NCI-H748 (cell line): ENCODE data around the gene RARS1.
"Not testable (repeated sequence)": the region's sequence is repeated elsewhere in the genome, so short reads cannot be mapped to it uniquely, and the experiment has no call there.

Source experiments
- DNase-seq: peaks from one replicate; lab custom pipeline; 2025; ENCODE audit not compliant: unreplicated experiment; lab: John Stamatoyannopoulos, UW

The RARS1 gene

DNA sequence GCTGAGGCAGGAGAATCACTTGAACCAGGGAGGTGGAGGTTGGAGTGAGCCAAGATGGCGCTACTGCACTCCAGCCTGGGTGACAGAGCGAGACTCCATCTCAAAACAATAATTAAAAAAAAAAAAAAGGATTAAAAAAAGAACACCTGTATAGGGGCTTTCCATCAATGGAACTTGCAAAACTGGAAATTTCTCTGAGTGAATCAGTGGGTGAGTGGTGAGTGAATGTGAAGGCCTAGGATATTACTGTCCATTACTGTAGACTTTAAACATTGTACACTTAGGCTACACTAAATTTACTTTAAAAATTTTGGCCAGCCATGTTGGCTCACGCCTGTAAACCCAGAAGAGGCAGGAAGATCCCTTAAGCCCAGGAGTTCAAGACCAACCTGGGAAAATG, 5.7 kb upstream of the RARS1 start:
- DNase-seq = no peak

GRCh38 chr5:168481330-168481788, 4.9 kb upstream of the RARS1 start:
- no peak for DNase-seq

DNA sequence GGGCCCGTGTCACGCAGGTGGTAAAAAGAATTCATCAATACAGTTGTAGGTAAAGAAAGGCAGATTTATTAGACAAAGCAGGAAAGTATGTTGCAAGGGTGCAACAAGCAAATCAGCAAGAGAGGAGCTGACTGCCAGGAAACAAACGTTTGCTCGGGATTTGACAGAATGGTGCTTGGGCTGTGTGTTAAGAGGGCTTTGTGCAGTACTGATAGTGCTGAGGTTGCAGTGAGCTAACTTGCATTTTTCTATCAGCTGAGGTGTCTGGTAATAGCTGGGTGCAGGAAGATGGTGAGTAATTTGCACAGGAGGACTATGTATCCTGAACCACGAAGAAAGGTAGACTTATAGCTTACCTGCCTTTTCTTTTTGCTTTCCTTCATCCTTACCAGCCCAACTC, 3.9 kb upstream of the RARS1 start:
- DNase-seq = no peak

GRCh38 chr5:168489059-168489458, 2.8 kb downstream of the RARS1 start:
- DNase-seq = no peak

DNA sequence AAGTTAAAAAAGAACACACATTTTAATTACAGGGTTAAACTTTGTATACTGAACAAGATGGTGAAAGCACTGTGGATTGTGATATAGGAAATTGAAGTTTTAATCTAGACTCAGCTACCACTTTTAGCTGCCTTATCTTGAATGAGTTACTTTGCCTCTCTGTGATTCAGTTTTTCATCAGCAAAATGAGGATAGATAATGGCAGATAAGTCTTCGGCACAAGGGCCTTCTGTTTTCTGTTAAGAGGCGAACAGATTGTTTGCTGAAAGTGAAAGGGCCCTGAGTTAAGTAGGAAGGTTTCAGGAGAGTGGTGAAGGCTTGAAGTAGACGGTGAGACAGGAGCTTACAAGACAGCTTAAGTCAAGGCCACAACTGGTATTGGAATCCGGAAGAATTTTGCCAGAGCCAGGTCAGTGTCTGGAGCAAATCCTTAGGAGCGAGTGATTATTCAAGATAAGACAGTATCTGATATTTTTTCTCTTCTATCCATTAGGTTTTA, 7.8 kb downstream of the RARS1 start:
- no peak for DNase-seq

DNA sequence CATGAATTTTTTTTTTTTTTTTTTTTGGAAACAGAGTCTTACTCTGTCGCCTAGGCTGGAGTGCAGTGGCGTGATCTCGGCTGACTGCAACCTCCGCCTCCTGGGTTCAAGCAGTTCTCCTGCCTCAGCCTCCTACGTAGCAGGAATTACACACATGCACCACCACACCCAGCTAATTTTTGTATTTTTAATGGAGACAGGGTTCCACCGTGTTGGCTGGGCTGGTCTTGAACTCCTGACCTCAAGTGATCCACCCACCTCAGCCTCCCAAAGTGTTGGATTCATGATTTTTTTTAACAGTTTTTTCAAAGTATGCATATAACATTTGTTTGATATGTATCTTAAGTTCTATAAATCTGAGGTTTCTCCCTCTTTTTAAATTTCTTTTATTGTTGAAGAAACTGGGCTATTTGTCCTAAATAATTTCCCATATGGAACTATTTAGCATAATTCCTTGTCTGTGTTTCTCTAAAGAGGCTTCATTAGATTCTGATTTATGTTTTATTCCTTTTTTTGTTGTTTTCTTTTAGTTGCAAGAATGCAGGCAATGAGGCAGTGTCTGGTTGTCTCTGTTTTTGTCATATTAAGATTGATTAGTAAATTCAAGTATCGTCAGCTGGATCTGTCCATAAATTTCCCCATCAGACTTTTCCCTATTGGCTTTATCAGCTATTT, 16.4 kb downstream of the RARS1 start:
- DNase-seq = no peak

- no peak for DNase-seq
Observed at GRCh38 chr5:168513861-168514428, 27.7 kb downstream of the RARS1 start.

GRCh38 chr5:168525856-168526255, 39.6 kb downstream of the RARS1 start:
- DNase-seq = no peak

DNA sequence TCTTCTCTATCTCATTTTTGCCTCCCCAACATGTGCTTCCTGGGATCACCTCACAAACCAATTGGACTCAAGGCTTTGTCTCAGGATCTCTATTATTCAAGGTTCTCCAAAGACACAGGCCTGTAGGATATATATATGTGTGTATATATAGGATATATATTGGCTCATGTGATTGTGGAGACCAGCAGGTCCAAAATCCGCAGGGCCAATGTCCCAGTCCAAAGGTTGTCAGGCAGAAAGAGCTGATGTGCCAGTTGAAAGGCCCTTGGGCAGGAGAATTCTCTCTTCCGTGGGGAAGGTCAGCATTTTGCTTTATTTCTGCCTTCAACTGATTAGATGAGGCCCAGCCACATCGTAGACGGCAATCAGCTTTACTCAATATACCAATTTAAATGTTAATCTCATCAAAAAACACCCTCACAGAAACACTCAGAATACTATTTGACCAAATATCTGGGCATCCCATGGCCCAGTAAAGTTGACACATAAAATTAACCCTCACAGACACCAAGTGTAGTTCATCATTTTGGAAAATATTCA, 41.6 kb downstream of the RARS1 start:
- DNase-seq = no peak

DNA sequence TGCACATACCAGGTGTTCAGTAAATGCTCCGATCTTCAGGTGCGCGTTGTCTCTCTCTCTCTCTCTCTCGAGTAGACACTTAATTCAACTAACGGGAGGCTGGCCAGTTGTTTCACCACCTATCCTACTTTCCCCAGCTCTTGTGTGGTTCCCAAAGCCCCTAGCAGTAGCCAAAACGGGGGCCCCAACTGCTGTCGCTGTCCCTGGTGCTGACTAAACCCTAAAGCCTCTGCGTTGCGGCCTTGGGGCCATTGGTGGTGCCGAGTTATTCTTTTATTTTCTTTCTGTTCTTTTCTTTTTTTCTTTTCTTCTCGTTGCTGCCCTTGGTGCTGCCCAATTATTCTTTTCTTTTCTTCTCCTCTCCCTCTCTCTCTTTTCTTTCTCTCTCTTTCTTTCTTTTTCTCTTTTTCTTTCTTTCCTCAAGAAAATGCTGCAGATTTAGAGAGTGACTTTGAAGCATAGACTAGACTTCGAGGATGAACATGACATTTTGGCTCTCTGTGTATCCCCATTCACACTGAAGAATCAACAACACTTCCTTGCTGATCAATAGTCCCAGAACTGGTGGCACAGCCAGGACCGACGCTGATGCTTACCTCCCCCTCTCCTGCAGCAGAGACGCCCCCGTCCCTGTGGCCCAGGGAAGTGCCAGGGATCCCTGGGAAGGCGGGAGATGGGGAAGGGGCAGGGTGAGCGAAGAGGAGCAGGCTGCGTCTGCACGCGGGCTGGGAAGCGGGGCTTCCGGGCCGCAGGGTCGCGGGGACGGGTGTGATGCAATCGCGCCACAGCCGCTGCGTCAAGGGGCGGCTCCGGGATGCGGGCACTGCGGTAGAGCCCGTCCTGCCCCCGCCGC, 42.5 kb downstream of the RARS1 start, which contains the start of gene FBLL1:
TSS of gene FBLL1 (plus strand) at position 785 of the 853 bp plus-strand sequence. CDS start 200 bp downstream, outside the sequence.
- DNase-seq = peak; percentile 79

DNA sequence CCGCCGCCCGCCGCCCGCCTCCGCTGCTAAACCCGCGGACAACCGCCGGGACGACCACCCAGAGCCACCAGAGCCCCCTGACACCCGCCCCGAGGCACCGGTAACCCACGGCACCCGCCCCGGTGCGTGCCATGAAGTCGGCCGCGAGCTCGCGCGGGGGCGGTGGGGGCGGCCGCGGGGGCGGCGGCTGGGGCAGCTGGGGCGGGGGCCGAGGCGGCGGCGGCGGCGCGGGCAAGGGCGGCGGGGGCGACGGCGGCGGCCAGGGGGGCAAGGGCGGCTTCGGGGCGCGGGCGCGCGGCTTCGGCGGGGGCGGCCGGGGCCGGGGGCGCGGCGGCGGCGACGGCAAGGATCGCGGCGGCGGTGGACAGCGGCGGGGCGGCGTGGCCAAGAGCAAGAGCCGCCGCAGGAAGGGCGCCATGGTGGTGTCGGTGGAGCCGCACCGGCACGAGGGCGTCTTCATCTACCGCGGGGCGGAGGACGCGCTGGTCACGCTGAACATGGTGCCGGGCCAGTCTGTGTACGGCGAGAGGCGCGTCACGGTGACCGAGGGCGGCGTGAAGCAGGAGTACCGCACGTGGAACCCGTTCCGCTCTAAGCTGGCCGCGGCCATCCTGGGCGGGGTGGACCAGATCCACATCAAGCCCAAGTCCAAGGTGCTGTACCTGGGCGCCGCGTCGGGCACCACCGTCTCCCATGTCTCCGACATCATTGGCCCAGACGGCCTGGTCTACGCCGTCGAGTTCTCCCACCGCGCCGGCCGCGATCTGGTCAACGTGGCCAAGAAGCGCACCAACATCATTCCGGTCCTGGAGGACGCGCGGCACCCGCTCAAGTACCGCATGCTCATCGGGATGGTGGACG, 43.3 kb downstream of the RARS1 start:
- DNase-seq = peak; percentile 52

GRCh38 chr5:168530621-168531150, 44.4 kb downstream of the RARS1 start:
- DNase-seq = no peak

DNA sequence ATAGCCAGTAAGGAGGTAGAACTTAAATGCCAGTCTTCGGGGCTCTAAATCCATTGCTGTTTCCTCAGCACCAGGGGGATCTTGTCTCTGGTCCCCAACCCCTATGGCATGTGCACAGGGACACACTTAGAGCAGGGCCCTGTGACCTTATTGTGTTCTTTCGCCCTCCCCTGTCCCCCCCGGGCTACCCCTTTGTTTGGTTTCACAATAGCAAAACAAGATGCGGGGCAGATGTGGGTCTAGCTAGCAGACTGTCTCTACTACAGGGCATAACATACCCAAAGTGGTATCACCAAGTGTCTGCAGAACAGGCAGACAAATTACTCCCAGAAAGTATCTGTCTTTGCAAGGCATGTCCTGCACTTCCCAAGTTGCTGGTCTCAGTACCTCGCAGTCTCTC, 44.9 kb downstream of the RARS1 start:
- no peak for DNase-seq

- no peak for DNase-seq
Observed at GRCh38 chr5:168531987-168532864, 46.0 kb downstream of the RARS1 start.

GRCh38 chr5:168534351-168534750, 48.1 kb downstream of the RARS1 start:
- DNase-seq = not testable (repeated sequence)

- DNase-seq = no peak
Observed at GRCh38 chr5:168537176-168537575, 50.9 kb downstream of the RARS1 start.

DNA sequence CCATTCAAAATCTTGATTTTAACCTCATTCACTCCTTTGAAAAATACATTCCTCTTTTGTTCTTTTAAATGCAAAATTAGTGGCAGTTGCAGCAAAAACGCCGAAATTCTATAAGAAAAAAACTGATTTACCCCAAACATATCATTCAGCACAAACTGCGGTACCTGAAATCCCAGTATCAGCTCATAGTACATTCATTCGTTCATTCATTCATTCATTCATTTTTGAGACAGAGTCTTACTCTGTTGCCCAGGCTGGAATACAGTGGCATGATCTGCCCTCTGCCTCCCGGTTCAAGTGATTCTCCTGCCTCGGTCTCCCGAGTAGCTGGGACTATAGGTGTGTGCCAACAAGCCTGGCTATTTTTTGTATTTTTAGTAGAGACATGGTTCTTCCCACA, 63.3 kb downstream of the RARS1 start:
- no peak for DNase-seq

GRCh38 chr5:168550656-168551055, 64.4 kb downstream of the RARS1 start:
- no peak for DNase-seq

DNA sequence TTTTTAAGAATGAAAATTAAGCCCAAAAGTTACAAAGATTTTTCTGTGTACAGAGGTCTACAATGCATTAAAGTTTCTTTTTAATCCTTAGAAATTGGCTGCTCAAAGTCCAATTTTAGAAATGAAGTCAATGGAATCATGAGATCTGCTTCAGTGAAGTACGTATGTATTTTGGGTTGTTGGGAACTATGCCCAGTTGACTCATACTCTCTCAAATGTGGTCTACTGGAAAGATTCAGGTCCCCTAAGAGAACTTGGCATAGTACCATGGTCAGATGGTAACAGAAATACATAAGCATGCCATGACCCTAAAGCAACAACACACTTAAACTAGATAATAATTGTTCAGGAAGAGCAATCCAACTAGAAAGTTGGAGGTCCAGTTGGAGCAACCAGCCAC, 65.9 kb downstream of the RARS1 start:
- no peak for DNase-seq
